ENCODE results near the gene PRMT7.

Gene PRMT7

DNA sequence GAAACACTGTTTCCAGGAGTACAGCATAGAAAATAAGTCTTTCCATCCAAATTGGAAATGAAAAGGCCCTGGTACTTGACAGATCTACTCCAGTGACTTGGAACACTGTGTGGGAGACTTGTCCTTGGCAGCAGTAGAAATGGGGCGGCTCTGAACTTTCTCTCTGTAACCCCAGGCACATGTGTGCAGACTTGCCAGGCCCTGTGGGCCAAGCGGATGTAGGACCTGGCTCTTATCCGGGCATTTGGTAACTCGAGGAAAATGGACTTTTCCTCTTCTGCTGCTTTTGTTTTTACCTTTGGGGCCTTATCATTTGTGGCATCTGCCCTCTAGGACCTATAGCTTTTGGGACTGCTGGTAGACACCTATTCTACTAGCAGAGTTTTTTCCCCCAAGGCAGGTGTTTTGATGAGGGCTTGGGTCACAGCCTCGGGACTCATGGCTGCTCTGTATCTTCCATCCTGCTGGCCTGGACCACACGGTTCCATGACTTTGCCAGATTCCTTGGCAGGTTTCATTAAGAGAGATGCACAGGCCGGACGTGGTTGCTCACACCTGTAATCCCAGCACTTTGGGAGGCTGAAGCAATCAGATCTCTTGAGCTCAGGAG lies 94.0 kb downstream of the PRMT7 start:
- Mint-ChIP-seq H3K4me3 (no peak overlapping the region), H3K9me3 (no peaks in the 10 kb centered on the region), H3K27ac (no peak overlapping the region), H3K27me3 (peaks cover 8% of the 10 kb centered on the region), H3K4me1 (peaks cover 9% of the 10 kb centered on the region)
- no peak for ATAC-seq
- no peak for DNase-seq

DNA sequence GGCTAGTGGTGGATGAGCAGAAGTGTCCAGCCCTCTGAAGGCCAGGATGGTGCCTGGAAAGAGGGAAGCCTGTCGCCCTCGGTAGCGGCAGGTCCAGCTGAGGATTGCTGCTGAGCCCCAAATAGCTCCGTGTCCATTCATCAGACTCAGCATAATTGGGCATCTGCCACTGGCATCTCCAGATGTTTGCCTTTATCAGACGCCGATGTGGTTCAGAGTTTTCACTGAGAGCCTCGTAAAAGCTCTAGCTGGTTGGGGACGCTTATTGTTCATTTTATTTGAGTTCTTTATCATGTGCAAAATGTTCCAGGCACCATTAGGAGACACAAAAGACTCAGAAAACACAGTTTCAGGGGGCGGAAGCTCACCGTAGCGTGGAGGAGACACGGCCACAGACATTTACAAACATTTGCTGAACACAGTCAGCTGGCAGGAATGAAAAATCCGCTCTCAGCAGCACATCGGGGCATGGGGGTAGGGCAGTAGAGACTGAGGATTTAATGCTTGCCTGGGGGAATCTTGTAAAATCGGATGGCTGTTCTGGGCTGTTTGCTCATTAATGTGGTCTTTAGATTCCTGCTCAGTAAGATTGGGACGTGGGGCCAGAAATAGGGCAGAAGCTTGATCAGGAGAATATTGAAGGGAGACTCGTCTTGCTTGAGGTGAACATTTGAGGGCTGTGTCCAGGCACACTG lies 95.8 kb downstream of the PRMT7 start:
- no peak overlapping the region for H3K4me3 Mint-ChIP-seq
- no peak for DNase-seq
- H3K4me1 Mint-ChIP-seq: no peaks in the 10 kb centered on the region
- peak overlapping the region in 1 of 2 donors; percentile 87 for H3K27ac Mint-ChIP-seq
- H3K27me3 Mint-ChIP-seq: peaks cover 8% of the 10 kb centered on the region
- H3K9me3 Mint-ChIP-seq: no peaks in the 10 kb centered on the region
- no peak for ATAC-seq

Data from stimulated activated naive CD8-positive, alpha-beta T cell treated with anti-CD3 and anti-CD28 coated beads, Interleukin-15, amount 100 ng/mL, for 72 hours (primary cell).